ENCODE data around the gene GRXCR2. TPM values are rescaled to one million over a fixed set of nuclear protein-coding genes. Genes with fewer than 3 reads are reported as not detected.

The GRXCR2 gene
- polyA plus RNA-seq, 1 donor from 2014 or later = not detected

GRCh38 chr5:145854651-145855258 is 18.1 kb downstream of the GRXCR2 start:
- Histone ChIP-seq H3K36me3 (ENCODE audit: insufficient read depth, low read length) (no peaks in the 10 kb centered on the region), H3K4me3 (ENCODE audit: low read length) (no peak overlapping the region), H3K9ac (ENCODE audit: low read length) (no peak overlapping the region), H4K20me1 (ENCODE audit: insufficient read depth) (no peaks in the 10 kb centered on the region), H3K9me2 (ENCODE audit: insufficient read depth, low read length) (no peaks in the 10 kb centered on the region), H3K9me3 (ENCODE audit: low read length) (no peaks in the 10 kb centered on the region), H3K4me2 (ENCODE audit: low read length) (no peak overlapping the region), H3K27me3 (ENCODE audit: insufficient read depth, low read depth, low read length) (no peaks in the 10 kb centered on the region), H2AFZ (ENCODE audit: low read depth, low read length) (no peak overlapping the region), H3F3A (ENCODE audit: insufficient read depth, low read length, poor library complexity, severe bottlenecking) (no peaks in the 10 kb centered on the region), H3K79me2 (replicated peaks; ENCODE audit: insufficient read depth, low read length) (no peaks in the 10 kb centered on the region), H3K27ac (ENCODE audit: low read length) (no peak overlapping the region)
- TF ChIP-seq EP300 (conservative IDR thresholded peaks at IDR 0.05; ENCODE audit: poor library complexity, severe bottlenecking) (no peak), EZH2 (IDR thresholded peaks at IDR 0.05; ENCODE audit: borderline replicate concordance, insufficient read depth, low read length, poor library complexity, severe bottlenecking) (no peak), MXI1 (conservative IDR thresholded peaks at IDR 0.05; ENCODE audit: poor library complexity, severe bottlenecking) (no peak), POLR2AphosphoS5 (IDR thresholded peaks at IDR 0.05) (no peak), CTCF (IDR thresholded peaks at IDR 0.05; ENCODE audit: poor library complexity, severe bottlenecking) (no peak), SMC3 (conservative IDR thresholded peaks at IDR 0.05; ENCODE audit: poor library complexity) (no peak), RAD21 (conservative IDR thresholded peaks at IDR 0.05) (no peak), TAF1 (IDR thresholded peaks at IDR 0.05; ENCODE audit: low read depth) (no peak)
- TF ChIP-seq, protein P1, sequence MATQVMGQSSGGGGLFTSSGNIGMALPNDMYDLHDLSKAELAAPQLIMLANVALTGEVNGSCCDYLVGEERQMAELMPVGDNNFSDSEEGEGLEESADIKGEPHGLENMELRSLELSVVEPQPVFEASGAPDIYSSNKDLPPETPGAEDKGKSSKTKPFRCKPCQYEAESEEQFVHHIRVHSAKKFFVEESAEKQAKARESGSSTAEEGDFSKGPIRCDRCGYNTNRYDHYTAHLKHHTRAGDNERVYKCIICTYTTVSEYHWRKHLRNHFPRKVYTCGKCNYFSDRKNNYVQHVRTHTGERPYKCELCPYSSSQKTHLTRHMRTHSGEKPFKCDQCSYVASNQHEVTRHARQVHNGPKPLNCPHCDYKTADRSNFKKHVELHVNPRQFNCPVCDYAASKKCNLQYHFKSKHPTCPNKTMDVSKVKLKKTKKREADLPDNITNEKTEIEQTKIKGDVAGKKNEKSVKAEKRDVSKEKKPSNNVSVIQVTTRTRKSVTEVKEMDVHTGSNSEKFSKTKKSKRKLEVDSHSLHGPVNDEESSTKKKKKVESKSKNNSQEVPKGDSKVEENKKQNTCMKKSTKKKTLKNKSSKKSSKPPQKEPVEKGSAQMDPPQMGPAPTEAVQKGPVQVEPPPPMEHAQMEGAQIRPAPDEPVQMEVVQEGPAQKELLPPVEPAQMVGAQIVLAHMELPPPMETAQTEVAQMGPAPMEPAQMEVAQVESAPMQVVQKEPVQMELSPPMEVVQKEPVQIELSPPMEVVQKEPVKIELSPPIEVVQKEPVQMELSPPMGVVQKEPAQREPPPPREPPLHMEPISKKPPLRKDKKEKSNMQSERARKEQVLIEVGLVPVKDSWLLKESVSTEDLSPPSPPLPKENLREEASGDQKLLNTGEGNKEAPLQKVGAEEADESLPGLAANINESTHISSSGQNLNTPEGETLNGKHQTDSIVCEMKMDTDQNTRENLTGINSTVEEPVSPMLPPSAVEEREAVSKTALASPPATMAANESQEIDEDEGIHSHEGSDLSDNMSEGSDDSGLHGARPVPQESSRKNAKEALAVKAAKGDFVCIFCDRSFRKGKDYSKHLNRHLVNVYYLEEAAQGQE (IDR thresholded peaks at IDR 0.05; ENCODE audit: borderline replicate concordance) = no peak

DNA sequence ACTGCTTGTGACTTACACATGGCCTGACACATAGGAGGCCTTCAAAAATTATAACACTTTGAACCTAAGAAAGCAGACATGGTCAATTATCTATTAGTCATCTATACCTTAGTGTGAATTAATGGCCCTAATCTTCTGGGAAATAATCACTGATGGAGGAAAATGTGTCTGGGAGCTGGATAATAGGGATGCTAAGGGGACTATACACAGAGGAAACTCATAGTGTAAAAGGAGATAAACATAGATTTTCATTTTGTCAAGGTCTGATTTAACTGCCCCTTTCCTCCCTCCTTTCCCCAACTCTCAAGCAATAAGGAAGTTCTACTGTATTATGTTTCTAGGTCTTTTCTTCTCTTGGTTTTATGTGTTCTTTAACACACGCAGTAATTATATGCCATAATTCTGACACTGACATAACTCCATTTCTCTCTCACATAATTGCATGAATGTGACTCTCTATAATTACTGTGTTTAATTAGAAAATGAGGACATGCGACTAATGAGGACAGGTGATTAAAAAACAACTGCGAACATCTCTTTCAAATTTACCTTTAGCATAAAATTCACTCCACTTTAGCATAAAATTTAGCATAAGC is 18.9 kb downstream of the GRXCR2 start:
- H3F3A ChIP-seq (ENCODE audit: insufficient read depth, low read length, poor library complexity, severe bottlenecking) = no peaks in the 10 kb centered on the region
- no peaks in the 10 kb centered on the region for H4K20me1 ChIP-seq (ENCODE audit: insufficient read depth)
- no peak overlapping the region for H3K4me3 ChIP-seq (ENCODE audit: low read length)
- H3K4me2 ChIP-seq (ENCODE audit: low read length) = no peak overlapping the region
- no peaks in the 10 kb centered on the region for H3K9me2 ChIP-seq (ENCODE audit: insufficient read depth, low read length)
- H3K9me3 ChIP-seq (ENCODE audit: low read length) = no peaks in the 10 kb centered on the region
- no peaks in the 10 kb centered on the region for H3K27me3 ChIP-seq (ENCODE audit: insufficient read depth, low read depth, low read length)
- no peak overlapping the region for H3K9ac ChIP-seq (ENCODE audit: low read length)
- no peaks in the 10 kb centered on the region for H3K79me2 ChIP-seq (replicated peaks; ENCODE audit: insufficient read depth, low read length)
- no peaks in the 10 kb centered on the region for H3K36me3 ChIP-seq (ENCODE audit: insufficient read depth, low read length)
- H2AFZ ChIP-seq (ENCODE audit: low read depth, low read length) = no peak overlapping the region
- no peak overlapping the region for H3K27ac ChIP-seq (ENCODE audit: low read length)
- TF ChIP-seq MXI1 (conservative IDR thresholded peaks at IDR 0.05; ENCODE audit: poor library complexity, severe bottlenecking) (no peak), CTCF (IDR thresholded peaks at IDR 0.05; ENCODE audit: poor library complexity, severe bottlenecking) (no peak), EZH2 (IDR thresholded peaks at IDR 0.05; ENCODE audit: borderline replicate concordance, insufficient read depth, low read length, poor library complexity, severe bottlenecking) (no peak), RAD21 (conservative IDR thresholded peaks at IDR 0.05) (no peak), POLR2AphosphoS5 (IDR thresholded peaks at IDR 0.05) (no peak), TAF1 (IDR thresholded peaks at IDR 0.05; ENCODE audit: low read depth) (no peak), EP300 (conservative IDR thresholded peaks at IDR 0.05; ENCODE audit: poor library complexity, severe bottlenecking) (no peak), SMC3 (conservative IDR thresholded peaks at IDR 0.05; ENCODE audit: poor library complexity) (no peak)
- TF ChIP-seq, protein P1 (IDR thresholded peaks at IDR 0.05; ENCODE audit: borderline replicate concordance) = no peak

All from neural cell (in vitro differentiated cells).